ENCODE measurements around the gene NXN.
"Not testable (repeated sequence)": the region's sequence is repeated elsewhere in the genome, so short reads cannot be mapped to it uniquely, and the experiment has no call there.

Gene NXN

GRCh38 chr17:921161-921560, 58.4 kb downstream of the NXN start:
- no peak for DNase-seq (ENCODE audit: low spot score)

GRCh38 chr17:920190-920589, 59.4 kb downstream of the NXN start:
- DNase-seq (ENCODE audit: low spot score), result no peak

DNA sequence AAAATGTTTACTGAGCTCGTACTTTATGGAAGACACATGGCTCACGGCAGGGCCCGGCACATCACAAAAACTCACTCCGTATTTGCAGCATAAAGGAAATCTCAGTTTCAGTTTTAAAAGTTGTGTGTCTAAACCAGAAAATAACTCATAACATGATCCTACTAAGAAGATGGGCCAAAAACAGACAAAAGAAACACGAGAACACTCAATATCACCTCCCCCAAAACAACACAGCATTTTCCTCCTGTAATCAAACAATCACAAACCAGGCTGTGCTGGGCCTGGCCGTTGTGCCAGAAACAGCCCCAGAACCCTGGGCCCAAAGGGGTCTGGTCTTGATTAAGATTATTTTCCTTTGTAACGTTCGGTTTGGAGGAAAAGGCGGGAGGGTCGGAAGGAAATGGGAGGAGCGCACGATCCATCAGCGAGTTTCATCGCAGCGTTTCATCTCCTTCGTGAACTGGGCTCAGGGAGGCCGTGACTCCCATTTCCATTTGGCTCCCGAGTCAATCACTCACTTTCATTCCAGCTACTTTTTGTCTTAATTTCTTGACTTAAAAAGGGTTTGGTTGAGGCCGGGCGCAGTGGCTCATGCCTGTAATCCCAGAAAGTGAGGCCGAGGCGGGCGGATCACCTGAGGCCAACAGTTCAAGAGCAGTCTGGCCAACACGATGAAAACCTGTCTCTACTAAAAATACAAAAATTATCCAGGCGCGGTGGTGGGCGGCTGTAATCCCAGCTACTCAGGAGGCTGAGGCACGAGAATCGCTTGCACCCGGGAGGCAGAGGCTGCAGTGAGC, 61.4 kb downstream of the NXN start:
- no peak for DNase-seq (ENCODE audit: low spot score)

DNA sequence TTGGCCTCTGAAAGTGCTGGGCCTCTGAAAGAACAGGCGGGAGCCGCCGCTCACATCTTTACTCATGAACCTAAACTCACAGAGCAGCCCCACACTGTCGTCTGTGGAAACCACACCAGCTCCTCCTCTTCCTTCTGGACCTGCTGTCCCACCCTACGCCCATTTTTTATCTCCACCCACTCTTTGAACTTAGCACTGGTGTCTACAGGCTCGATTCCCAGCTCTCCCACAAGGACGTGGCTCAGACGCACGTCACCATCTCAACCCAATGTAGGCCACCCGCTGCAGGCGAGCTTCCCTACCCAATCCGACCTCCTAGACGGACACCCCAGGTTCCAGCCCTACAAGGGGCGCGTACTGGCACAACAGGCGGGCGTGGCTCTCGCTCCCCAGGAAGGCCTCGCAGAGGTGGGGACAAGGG, 62.2 kb downstream of the NXN start:
- no peak for DNase-seq (ENCODE audit: low spot score)

- DNase-seq (ENCODE audit: low spot score), result no peak
Observed at GRCh38 chr17:916315-916714, 63.3 kb downstream of the NXN start.

DNA sequence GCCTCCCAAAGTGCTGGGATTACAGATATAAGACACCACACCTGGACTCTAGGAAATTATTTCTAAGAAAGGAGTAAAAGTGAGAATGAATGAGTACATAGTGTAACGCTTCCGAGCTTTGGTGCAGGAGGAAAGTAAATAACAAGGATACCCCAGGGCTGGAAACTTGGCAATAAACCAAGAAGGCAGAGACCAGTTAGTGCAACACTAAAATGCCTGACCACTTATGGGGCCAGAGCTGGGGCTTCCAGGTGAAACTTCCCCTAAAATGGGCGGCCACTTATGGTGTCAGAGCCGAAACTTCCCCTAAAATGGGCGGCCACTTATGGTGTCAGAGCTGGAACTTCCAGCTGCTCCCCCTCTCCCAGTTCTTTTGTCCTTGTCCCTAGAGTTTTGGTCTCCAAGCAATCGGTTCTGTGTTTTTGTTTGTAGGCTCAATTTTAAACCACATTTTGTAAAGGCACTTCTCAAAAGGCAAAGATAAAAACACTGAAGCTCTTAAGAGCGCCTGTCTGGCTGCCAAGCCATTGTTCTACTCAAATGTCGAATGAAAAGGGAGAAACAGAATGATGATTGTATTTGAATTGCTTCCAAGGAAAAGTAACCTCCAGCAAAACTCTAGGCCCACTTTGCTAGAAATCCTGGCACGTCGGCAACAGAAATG, 63.9 kb downstream of the NXN start:
- DNase-seq (ENCODE audit: low spot score), result no peak

- DNase-seq (ENCODE audit: low spot score), result no peak
Observed at GRCh38 chr17:914561-914960, 65.0 kb downstream of the NXN start.

DNA sequence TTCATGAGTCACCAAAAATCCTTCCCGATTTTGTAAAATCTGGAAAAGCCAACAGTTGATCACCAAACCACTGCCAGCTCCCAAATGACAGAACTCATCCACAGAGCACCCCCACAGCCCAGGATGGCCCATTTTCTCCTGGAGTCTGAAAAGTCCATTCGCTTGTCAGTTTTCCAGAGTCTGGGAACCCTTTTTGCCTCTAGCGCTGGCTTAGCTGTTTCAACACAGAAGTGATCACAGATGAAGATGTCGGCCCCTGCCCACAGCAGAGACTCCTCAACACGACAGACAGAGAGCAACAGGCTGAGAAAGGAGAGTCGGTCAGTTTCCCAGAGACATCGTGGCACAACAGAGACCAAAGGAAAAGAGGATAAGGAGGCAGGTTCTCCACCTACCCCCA, 66.4 kb downstream of the NXN start:
- DNase-seq (ENCODE audit: low spot score), result no peak

DNA sequence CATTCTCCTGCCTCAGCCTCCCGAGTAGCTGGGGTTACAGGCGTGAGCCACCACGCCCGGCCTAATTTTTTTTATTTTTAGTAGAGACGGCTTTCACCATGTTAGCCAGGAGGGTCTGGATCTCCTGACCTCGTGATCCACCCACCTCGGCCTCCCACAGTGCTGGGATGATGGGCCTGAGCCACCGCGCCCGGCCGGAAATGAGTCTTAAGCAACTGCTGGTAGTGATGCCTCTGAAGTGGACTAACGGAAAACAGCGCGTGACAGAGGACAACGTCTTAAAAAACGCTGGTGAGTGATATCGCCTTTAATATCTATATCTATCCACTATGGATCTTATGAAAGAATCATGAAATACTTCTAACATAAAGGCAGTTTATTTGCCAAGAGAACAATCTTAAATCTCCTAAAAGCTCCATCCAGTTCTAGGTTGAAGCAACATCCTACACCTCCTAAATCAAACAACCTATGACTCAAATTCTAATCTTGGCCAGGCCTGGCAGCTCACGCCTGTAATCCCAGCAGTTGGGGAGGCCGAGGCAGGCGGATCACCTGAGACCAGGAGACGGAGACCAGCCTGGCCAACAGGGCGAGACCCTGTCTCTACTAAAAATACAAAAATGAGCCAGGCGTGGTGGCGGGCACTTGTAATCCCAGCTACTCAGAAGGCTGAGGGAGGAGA, 69.8 kb downstream of the NXN start:
- DNase-seq (ENCODE audit: low spot score), result no peak

DNA sequence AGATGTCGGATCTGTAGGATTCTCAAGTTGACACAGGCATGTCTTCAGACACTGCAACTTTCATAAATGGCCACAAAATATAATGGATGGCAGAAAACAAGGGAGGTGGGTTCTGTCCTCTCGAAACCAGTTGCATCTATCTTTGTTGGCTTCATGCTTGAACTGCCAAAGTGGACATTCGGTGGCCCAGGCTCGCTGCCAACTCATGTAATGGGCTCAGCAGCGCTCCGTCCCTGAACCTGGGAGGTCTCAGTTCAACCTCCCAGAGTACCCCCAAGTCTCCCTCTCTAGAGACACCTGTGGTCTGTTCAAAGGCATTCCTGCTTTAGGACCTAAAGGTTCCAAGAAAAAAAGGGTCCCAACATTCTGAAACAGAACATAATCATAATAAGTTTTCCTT, 71.9 kb downstream of the NXN start:
- no peak for DNase-seq (ENCODE audit: low spot score)

GRCh38 chr17:905708-906107, 73.9 kb downstream of the NXN start:
- DNase-seq (ENCODE audit: low spot score), result not testable (repeated sequence)

- DNase-seq (ENCODE audit: low spot score), result no peak
Observed at GRCh38 chr17:903691-904481, 75.7 kb downstream of the NXN start.

DNA sequence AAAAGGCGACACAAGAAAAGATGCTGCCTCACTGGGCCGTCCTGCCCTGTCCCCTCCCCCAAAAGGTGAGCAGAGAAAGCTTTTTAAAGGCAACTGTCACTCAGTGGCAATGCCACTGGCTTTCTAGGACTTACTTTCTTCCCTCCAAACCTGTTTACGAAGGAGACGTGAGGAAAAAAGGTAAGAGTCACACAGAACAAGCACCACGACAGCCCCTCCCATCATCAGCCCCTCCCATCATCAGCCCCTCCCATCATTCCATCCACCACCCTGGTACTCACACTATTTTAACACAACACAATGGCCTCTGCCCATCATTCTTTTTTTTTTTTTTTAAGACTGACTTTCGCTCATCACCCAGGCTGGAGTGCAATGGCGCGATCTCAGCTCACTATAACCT, 77.1 kb downstream of the NXN start:
- no peak for DNase-seq (ENCODE audit: low spot score)

GRCh38 chr17:901964-902363, 77.6 kb downstream of the NXN start:
- no peak for DNase-seq (ENCODE audit: low spot score)

DNA sequence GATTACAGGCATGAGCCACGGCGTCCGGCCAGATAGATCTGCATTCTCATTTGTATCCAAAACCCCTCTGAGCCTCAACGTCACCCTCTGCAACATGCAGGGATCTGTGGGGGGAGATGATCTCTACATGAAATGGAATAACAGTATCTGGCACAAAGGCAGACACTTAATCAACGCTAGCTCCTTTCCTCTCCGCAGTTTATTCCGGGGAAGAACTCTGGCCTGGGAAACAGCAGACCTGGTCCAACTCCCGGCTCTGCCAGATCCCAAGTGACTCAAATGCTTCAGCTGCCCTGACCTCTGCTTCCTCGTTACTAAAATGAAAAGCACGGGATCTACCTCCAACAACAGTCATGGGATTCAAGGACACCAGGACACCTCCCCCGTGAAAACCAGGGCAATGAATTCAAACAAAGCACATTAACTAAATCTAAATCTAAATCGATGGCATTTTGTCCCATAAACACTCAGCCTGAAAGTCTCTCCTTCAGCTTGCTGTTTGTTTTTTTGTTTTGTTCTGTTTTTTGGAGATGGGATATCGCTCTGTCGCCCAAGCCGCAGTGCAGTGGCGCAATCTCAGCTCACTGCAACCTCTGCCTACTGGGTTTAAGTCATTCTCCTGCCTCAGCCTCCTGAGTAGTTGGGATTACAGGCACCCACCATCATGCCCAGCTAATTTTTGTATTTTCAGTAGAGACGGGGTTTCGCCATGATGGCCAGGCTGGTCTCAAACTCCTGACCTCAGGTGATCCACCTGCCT, 78.2 kb downstream of the NXN start:
- DNase-seq (ENCODE audit: low spot score), result no peak

DNA sequence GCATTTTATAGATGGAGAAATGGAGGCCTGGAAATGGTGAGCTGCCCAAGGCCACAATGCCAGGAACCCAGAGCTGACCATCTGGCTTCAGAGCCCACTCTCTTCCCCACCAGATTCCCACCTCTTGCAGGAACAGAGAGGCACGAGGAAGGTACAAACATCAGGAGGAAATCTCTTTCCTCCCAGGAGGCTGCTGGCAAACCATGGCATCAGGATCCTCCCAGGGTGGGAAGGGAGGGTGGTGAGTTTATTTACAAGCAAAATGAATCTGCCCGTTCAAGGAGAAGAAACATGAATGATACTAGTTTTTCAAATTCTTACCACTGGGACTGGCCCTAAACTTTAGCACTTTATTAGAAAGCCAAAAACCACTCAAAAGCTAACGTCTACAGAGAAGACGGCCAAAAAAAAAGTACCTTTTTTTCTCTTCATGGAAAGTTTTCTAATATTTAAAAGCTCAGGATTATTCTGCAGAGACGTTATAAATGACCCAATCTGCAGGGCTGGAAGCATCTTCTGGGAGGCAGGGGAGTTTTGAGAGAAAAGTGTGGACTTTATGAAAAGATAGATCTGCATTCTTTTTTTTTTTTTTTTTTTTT, 79.1 kb downstream of the NXN start:
- no peak for DNase-seq (ENCODE audit: low spot score)

DNA sequence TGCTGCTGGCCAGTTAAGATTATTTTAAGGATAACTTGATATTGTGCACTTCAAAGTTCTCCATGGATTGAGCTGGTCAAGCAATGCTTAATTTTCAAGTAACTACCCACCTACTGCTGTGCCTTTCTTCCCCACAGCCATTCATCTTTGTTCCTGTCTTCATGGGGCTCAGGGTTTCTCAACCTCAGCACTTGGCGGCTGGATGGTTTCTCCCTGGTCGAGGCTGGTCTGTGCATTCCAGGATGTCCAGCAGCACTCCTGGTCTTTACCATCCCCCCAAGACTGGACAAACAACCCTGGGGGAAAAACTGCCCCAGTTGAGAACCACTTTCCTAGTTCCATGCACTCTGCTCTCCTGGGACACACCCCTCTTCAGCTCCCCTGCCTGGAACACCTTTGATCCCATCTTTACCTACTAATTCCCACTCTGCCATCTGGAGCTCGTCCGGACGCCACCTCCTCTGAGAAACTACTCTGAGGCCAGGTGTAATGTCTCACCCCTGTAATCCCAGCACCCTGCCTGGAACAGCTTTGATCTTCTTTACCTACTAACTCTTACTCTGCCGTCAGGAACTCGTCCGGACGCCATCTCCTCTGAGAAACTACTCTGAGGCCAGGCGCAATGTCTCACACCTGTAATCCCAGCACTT, 81.5 kb downstream of the NXN start:
- no peak for DNase-seq (ENCODE audit: low spot score)

- DNase-seq (ENCODE audit: low spot score), result peak; percentile 75
Observed at GRCh38 chr17:896953-897661, 82.5 kb downstream of the NXN start.

DNA sequence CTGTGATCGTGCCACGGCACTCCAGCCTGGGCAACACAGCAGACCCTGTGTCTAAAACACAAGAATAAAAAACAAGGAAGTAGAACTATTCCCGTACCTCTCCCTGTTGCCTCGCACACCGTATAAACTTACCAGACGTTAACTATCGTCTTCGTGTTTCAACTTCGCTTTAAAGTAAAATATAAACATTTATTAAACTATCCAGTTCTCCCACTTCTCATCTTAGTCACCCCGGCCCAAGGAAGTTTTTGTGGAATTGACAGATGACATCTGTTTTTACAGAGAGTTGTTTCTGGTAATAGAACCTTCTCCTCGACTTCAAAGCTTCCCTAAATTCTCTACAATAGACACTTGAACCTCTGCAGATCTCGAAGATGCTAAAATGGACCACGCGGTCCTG, 83.1 kb downstream of the NXN start:
- DNase-seq (ENCODE audit: low spot score), result no peak

DNA sequence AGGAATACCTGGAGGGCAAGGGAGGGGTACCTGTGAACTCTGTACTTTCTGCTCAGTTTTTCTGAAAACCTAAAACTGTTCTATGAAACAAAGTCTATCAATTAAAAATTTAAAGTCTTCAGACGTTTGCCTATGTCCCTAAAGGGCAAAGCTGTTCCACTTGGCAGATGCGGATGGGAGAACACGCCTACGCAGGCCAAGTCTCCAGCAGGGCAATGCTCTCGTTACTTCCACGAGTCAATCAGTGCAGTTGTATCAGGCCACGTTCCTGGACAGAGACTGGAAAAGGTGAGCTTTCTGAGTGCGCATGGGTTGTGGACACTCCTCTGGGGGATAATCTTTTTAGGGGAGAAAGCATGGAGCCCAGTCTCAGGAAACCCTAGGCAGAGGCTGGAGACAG, 86.6 kb downstream of the NXN start:
- DNase-seq (ENCODE audit: low spot score), result no peak
